ENCODE measurements around the gene MYO5B. TPM values are rescaled to one million over a fixed set of nuclear protein-coding genes. Genes with fewer than 3 reads are reported as not detected.

Gene MYO5B
- total RNA-seq, 6 experiments from 2014 or later, result 0.17 to 0.28 TPM; not detected in 4

DNA sequence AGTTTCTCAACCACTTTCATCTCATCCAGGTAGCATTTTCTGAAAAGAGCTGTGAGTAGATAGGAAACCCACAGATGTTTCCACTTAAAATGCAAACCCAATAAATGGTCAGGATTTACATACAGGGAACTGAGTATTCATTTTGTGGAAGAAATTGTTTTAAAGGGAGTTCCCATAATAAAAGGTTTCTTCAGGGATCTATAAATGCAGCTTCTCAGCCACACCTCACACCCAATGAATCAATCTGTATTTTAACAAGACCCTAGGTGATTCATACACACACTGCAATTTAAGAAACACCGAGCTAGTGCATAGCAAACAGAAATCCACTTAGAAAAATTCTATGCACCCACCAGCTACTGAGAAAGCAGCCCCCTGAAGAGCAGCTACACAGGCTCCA, 241.6 kb downstream of the MYO5B start:
- Mint-ChIP-seq H3K4me3 (no peak overlapping the region), H3K27me3 (ENCODE audit: insufficient read depth) (peaks cover 11% of the 10 kb centered on the region), H3K9me3 (no peaks in the 10 kb centered on the region), H3K4me1 (ENCODE audit: low read depth) (no peaks in the 10 kb centered on the region), H3K36me3 (ENCODE audit: low read depth) (no peaks in the 10 kb centered on the region), H3K27ac (no peak overlapping the region)
- TF ChIP-seq, protein P1, sequence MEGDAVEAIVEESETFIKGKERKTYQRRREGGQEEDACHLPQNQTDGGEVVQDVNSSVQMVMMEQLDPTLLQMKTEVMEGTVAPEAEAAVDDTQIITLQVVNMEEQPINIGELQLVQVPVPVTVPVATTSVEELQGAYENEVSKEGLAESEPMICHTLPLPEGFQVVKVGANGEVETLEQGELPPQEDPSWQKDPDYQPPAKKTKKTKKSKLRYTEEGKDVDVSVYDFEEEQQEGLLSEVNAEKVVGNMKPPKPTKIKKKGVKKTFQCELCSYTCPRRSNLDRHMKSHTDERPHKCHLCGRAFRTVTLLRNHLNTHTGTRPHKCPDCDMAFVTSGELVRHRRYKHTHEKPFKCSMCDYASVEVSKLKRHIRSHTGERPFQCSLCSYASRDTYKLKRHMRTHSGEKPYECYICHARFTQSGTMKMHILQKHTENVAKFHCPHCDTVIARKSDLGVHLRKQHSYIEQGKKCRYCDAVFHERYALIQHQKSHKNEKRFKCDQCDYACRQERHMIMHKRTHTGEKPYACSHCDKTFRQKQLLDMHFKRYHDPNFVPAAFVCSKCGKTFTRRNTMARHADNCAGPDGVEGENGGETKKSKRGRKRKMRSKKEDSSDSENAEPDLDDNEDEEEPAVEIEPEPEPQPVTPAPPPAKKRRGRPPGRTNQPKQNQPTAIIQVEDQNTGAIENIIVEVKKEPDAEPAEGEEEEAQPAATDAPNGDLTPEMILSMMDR (IDR thresholded peaks at IDR 0.05), result no peak
- DNase-seq, result no peak

- TF ChIP-seq, protein P1 (IDR thresholded peaks at IDR 0.05), result no peak
- Mint-ChIP-seq H3K4me1 (ENCODE audit: low read depth) (peaks cover 1% of the 10 kb centered on the region; the same call in 1 of the 2 replicates), H3K27ac (no peak overlapping the region), H3K9me3 (no peaks in the 10 kb centered on the region), H3K27me3 (ENCODE audit: insufficient read depth) (peaks cover 7% of the 10 kb centered on the region), H3K36me3 (ENCODE audit: low read depth) (no peaks in the 10 kb centered on the region), H3K4me3 (no peak overlapping the region)
- no peak for DNase-seq
Measured at GRCh38 chr18:49949951-49950395, 245.0 kb downstream of the MYO5B start.

DNA sequence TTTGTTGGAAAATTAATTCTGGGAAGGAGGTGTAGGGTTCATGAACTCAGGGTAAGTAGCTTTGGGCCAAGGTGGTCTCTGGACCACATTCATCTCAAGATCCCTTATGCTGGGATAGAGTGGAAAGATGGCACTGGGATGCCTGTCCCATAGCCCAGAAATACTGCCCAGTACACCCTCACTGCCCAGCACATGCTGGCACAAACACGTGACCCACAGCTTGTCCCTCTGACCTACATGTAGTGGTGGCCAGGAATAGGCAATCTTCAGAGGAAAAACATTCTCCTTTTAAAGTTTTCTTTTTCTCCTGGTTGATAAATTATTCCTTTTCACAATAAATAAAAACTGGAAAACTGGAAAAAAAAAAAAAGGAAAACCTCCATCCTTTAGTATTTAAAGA, 246.0 kb downstream of the MYO5B start:
- no peak for DNase-seq
- TF ChIP-seq, protein P1 (IDR thresholded peaks at IDR 0.05), result no peak
- H3K36me3 Mint-ChIP-seq (ENCODE audit: low read depth), result no peaks in the 10 kb centered on the region
- peaks cover 9% of the 10 kb centered on the region for H3K27me3 Mint-ChIP-seq (ENCODE audit: insufficient read depth)
- H3K9me3 Mint-ChIP-seq, result no peaks in the 10 kb centered on the region
- H3K4me1 Mint-ChIP-seq (ENCODE audit: low read depth), result peaks cover 6% of the 10 kb centered on the region; the same call in 1 of the 2 replicates
- no peak overlapping the region for H3K27ac Mint-ChIP-seq
- no peak overlapping the region for H3K4me3 Mint-ChIP-seq

DNA sequence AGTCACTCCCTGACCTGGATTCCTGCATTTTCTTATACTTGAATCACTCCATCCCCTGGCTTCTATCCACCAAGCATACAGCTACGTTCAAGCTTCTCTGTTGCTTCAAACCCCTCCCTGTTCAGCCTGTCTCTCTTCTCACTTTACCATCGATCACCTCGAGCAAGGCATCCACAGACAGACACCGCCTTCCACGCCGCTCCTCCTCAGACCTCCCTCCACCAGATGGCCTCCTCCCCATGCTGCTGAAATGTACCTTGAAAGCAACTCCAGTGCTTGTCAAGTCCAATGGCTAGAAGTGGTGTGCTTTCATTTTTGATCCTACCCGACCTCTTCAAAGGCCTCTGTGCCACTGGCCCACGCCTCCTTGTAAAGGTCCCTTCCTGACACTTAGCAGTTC, 250.3 kb downstream of the MYO5B start:
- TF ChIP-seq, protein P1 (IDR thresholded peaks at IDR 0.05), result peak; percentile 41; the same call in 1 of the 2 replicates
- no peak overlapping the region; the same call in 1 of the 2 replicates for H3K4me3 Mint-ChIP-seq
- no peak overlapping the region for H3K27ac Mint-ChIP-seq
- peaks cover 5% of the 10 kb centered on the region; the same call in 1 of the 2 replicates for H3K27me3 Mint-ChIP-seq (ENCODE audit: insufficient read depth)
- H3K4me1 Mint-ChIP-seq (ENCODE audit: low read depth), result peaks cover 6% of the 10 kb centered on the region; the same call in 1 of the 2 replicates
- DNase-seq, result no peak
- H3K36me3 Mint-ChIP-seq (ENCODE audit: low read depth), result no peaks in the 10 kb centered on the region
- H3K9me3 Mint-ChIP-seq, result no peaks in the 10 kb centered on the region

- Mint-ChIP-seq H3K9me3 (no peaks in the 10 kb centered on the region), H3K36me3 (ENCODE audit: low read depth) (no peaks in the 10 kb centered on the region), H3K27me3 (ENCODE audit: insufficient read depth) (peaks cover 3% of the 10 kb centered on the region), H3K27ac (no peak overlapping the region), H3K4me3 (no peak overlapping the region), H3K4me1 (ENCODE audit: low read depth) (no peaks in the 10 kb centered on the region)
- TF ChIP-seq, protein P1 (IDR thresholded peaks at IDR 0.05), result no peak
- no peak for DNase-seq
Measured at GRCh38 chr18:49936821-49937220, 258.1 kb downstream of the MYO5B start.

- Mint-ChIP-seq H3K9me3 (no peaks in the 10 kb centered on the region), H3K4me3 (no peak overlapping the region), H3K27me3 (ENCODE audit: insufficient read depth) (peaks cover 6% of the 10 kb centered on the region), H3K27ac (no peak overlapping the region), H3K36me3 (ENCODE audit: low read depth) (no peaks in the 10 kb centered on the region), H3K4me1 (ENCODE audit: low read depth) (no peaks in the 10 kb centered on the region)
- DNase-seq, result no peak
- TF ChIP-seq, protein P1 (IDR thresholded peaks at IDR 0.05), result no peak
Measured at GRCh38 chr18:49935215-49935614, 259.7 kb downstream of the MYO5B start.

Data from HFFc6 (cell line).